ENCODE data around the gene ARHGAP27. TPM values are rescaled to one million over a fixed set of nuclear protein-coding genes. Genes with fewer than 3 reads are reported as not detected.

The ARHGAP27 gene
- total and polyA plus RNA-seq, 2 of the 13 experiments (the other 11 are each of a cell fraction or from before 2014, with no cell fraction given), result 15.5 to 18.9 TPM

DNA sequence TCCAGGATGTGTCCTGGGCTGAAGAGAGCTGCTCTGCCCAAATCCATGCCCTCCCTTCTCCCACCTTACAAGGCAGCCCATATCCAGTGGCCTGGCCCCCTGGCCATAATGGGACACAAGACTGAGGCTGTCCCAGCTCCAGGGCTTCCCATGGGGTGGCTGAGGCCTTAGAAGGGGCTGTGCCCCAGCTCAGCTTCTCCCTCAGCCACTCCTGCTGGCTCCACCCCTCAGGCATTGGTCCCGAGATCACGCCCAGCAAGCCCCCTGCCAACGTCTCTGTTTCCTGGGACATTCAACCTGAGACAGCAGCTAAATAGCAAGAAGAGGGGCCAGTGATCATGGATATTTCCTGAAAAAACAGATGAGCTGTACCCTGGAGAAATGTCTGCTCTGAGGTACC lies 43.3 kb downstream of the ARHGAP27 start (continued):
- no peak for TF ChIP-seq MTA1 (CRISPR knock-in tag; IDR thresholded peaks at IDR 0.05; ENCODE audit: borderline replicate concordance)
- TF ChIP-seq, protein P1, sequence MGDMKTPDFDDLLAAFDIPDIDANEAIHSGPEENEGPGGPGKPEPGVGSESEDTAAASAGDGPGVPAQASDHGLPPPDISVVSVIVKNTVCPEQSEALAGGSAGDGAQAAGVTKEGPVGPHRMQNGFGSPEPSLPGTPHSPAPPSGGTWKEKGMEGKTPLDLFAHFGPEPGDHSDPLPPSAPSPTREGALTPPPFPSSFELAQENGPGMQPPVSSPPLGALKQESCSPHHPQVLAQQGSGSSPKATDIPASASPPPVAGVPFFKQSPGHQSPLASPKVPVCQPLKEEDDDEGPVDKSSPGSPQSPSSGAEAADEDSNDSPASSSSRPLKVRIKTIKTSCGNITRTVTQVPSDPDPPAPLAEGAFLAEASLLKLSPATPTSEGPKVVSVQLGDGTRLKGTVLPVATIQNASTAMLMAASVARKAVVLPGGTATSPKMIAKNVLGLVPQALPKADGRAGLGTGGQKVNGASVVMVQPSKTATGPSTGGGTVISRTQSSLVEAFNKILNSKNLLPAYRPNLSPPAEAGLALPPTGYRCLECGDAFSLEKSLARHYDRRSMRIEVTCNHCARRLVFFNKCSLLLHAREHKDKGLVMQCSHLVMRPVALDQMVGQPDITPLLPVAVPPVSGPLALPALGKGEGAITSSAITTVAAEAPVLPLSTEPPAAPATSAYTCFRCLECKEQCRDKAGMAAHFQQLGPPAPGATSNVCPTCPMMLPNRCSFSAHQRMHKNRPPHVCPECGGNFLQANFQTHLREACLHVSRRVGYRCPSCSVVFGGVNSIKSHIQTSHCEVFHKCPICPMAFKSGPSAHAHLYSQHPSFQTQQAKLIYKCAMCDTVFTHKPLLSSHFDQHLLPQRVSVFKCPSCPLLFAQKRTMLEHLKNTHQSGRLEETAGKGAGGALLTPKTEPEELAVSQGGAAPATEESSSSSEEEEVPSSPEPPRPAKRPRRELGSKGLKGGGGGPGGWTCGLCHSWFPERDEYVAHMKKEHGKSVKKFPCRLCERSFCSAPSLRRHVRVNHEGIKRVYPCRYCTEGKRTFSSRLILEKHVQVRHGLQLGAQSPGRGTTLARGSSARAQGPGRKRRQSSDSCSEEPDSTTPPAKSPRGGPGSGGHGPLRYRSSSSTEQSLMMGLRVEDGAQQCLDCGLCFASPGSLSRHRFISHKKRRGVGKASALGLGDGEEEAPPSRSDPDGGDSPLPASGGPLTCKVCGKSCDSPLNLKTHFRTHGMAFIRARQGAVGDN (CRISPR knock-in tag; IDR thresholded peaks at IDR 0.05), result no peak

GRCh38 chr17:45388604-45389325 lies 43.9 kb downstream of the ARHGAP27 start:
- H3K27ac ChIP-seq (ENCODE audit: extremely low read length, insufficient read depth, low read length), result no peak overlapping the region
- intact Hi-C loops (cut with micrococcal nuclease; ENCODE audit: unreplicated experiment), result no loop called here

More at GRCh38 chr17:45388604-45389325, 43.9 kb downstream of the ARHGAP27 start:
- Histone ChIP-seq H3K4me2 (ENCODE audit: low read depth, low read length) (no peak overlapping the region), H3K9me3 (ENCODE audit: low read length) (no peaks in the 10 kb centered on the region), H3K36me3 (replicated peaks in 1 of 2; ENCODE audit: control insufficient read depth in 1 of 2, insufficient read depth in 2 of 2, low read length in 2 of 2) (no peaks in the 10 kb centered on the region), H3K79me2 (ENCODE audit: insufficient read depth, low read length) (no peaks in the 10 kb centered on the region), H3K9ac (ENCODE audit: insufficient read depth, low read depth, low read length) (no peak overlapping the region), H3K4me3 (replicated peaks in 1 of 3; ENCODE audit: insufficient read depth in 1 of 3, low read depth in 2 of 3, low read length in 3 of 3) (no peak overlapping the region), H4K20me1 (ENCODE audit: insufficient read depth, low read length) (no peaks in the 10 kb centered on the region), H3K27me3 (ENCODE audit: control insufficient read depth in 1 of 2, insufficient read depth in 2 of 2, low read length in 2 of 2) (peaks cover 0 to 40% of the 10 kb centered on the region in 2 experiments; a peak in 3 of 5 replicates), H2AFZ (ENCODE audit: low read length) (no peak overlapping the region), H3K4me1 (ENCODE audit: insufficient read depth, low read length) (peaks cover 14% of the 10 kb centered on the region)
- WGBS (ENCODE audit: low lambda C conversion rate), result 25% methylated on average over 10 of the region's 10 CpGs
- in situ Hi-C loops (cut with HindIII; ENCODE audit: extremely low pct_ligation_motif_present, low pct_unique_long_range_greater_than_20kb), result loop anchor here (5.0 kb wide), 1 partner anchor 111 kb away; no protein-coding TSS in a partner anchor
- ATAC-seq, result no peak
- no peak for FAIRE-seq
- CTCF ChIA-PET (ENCODE audit: low intra/inter-chr PET ratio, low total read pairs), result interaction anchor here (7.1 kb wide), 1 partner anchor 111 kb away, joined by 114 read pairs; no protein-coding TSS in a partner anchor
- no peak for TF ChIP-seq TRIM22 (IDR thresholded peaks at IDR 0.05)
- BruUV-seq (replicated peaks), result no TSS peak
- POLR2A ChIA-PET, result no interaction called here
- no peak for DNase-seq (ENCODE audit: low spot score)

All from HepG2 (cell line).